Skin of body (tissue), 2 donors: ENCODE data around the gene MAP6. TPM values are rescaled to one million over a fixed set of nuclear protein-coding genes. Genes with fewer than 3 reads are reported as not detected.

Experiments
- DNase-seq: peaks from one replicate; lab custom pipeline; 2025; lab: John Stamatoyannopoulos, UW
- total RNA-seq: library from RNA; depleted of rRNA; stranded (reverse); fragments of >200 nt; gene quantifications from one replicate; pipeline ENCODE4 v1.2.3, GENCODE V29; 2014

The MAP6 gene
- total RNA-seq, 1 donor from 2014 or later = 1.9 TPM

- DNase-seq = no peak
Observed at GRCh38 chr11:75632450-75632849, 36.4 kb downstream of the MAP6 start.

GRCh38 chr11:75631086-75631730, 37.6 kb downstream of the MAP6 start:
- no peak for DNase-seq

GRCh38 chr11:75627906-75628668, 40.8 kb downstream of the MAP6 start:
- no peak for DNase-seq

- DNase-seq = no peak
Observed at GRCh38 chr11:75626889-75627529, 41.8 kb downstream of the MAP6 start.

GRCh38 chr11:75625991-75626888, 42.6 kb downstream of the MAP6 start:
- DNase-seq = no peak

GRCh38 chr11:75625021-75625420, 43.8 kb downstream of the MAP6 start:
- DNase-seq = no peak

GRCh38 chr11:75616281-75616680, 52.6 kb downstream of the MAP6 start:
- no peak for DNase-seq

GRCh38 chr11:75615751-75616150, 53.1 kb downstream of the MAP6 start:
- DNase-seq = no peak

- DNase-seq = no peak
Observed at GRCh38 chr11:75611823-75612222, 57.0 kb downstream of the MAP6 start.

GRCh38 chr11:75606099-75606498, 62.7 kb downstream of the MAP6 start:
- no peak for DNase-seq

- no peak for DNase-seq
Observed at GRCh38 chr11:75603791-75604736, 64.8 kb downstream of the MAP6 start.

GRCh38 chr11:75602951-75603350, 65.9 kb downstream of the MAP6 start:
- no peak for DNase-seq

GRCh38 chr11:75601494-75601893, 67.3 kb downstream of the MAP6 start:
- no peak for DNase-seq

- no peak for DNase-seq
Observed at GRCh38 chr11:75600356-75600755, 68.5 kb downstream of the MAP6 start.

GRCh38 chr11:75598900-75599299, 69.9 kb downstream of the MAP6 start:
- no peak for DNase-seq

GRCh38 chr11:75598264-75598663, 70.6 kb downstream of the MAP6 start:
- DNase-seq = no peak

- DNase-seq = no peak
Observed at GRCh38 chr11:75597636-75598035, 71.2 kb downstream of the MAP6 start.

GRCh38 chr11:75596914-75597313, 71.9 kb downstream of the MAP6 start:
- no peak for DNase-seq

- no peak for DNase-seq
Observed at GRCh38 chr11:75595429-75595828, 73.4 kb downstream of the MAP6 start.

- DNase-seq = no peak
Observed at GRCh38 chr11:75594211-75594610, 74.6 kb downstream of the MAP6 start.
